Measurements from ENCODE around the gene PEDS1. TPM values are rescaled to one million over a fixed set of nuclear protein-coding genes. Genes with fewer than 3 reads are reported as not detected.

PEDS1 gene
- total and polyA plus RNA-seq, 2 experiments from 2014 or later = 53.9 to 55.7 TPM

- Histone ChIP-seq H3K4me3 (peak overlapping the region; percentile 82), H2AFZ (no peak overlapping the region), H3K79me2 (ENCODE audit: insufficient read depth) (peaks cover 72% of the 10 kb centered on the region), H4K20me1 (ENCODE audit: insufficient read depth) (no peaks in the 10 kb centered on the region), H3K27me3 (replicated peaks; ENCODE audit: insufficient read depth) (no peaks in the 10 kb centered on the region), H3K36me3 (ENCODE audit: low read depth) (no peaks in the 10 kb centered on the region), H3K9me3 (ENCODE audit: low read depth) (no peaks in the 10 kb centered on the region), H3K4me1 (ENCODE audit: insufficient read depth) (peaks cover 41% of the 10 kb centered on the region), H3F3A (ENCODE audit: insufficient read depth) (no peaks in the 10 kb centered on the region), H3K27ac (peak overlapping the region; percentile 61), H3K4me2 (ENCODE audit: unreplicated experiment) (peak overlapping the region; percentile 94), H3K9me2 (ENCODE audit: insufficient read depth) (no peaks in the 10 kb centered on the region), H3K9ac (peak overlapping the region; percentile 90)
- in situ Hi-C loops (cut with MboI) = no loop called here
- peak; percentile 47 for DNase-seq
- no peak for TF ChIP-seq EZH2 (IDR thresholded peaks at IDR 0.05; ENCODE audit: insufficient read depth, poor library complexity, severe bottlenecking)
- TF ChIP-seq EZH2phosphoT487 (IDR thresholded peaks at IDR 0.05; ENCODE audit: insufficient read depth, low read depth) = no peak
- WGBS, 2 experiments (ENCODE audit: low coverage in 1 of 2, low lambda C conversion rate in 2 of 2, missing lambda C conversion rate in 2 of 2) = 77 to 80% methylated on average over 8 to 10 of the region's 10 CpGs
Observed at GRCh38 chr20:50151034-50151743, 2.3 kb downstream of the PEDS1 start.

GRCh38 chr20:50149481-50150254 is 3.9 kb downstream of the PEDS1 start:
- H3K9me2 ChIP-seq (ENCODE audit: insufficient read depth) = no peaks in the 10 kb centered on the region
- H3K9me3 ChIP-seq (ENCODE audit: low read depth) = no peaks in the 10 kb centered on the region
- peaks cover 13% of the 10 kb centered on the region for H3F3A ChIP-seq (ENCODE audit: insufficient read depth)
- DNase-seq = no peak
- no peak overlapping the region for H3K4me3 ChIP-seq
- H3K79me2 ChIP-seq (ENCODE audit: insufficient read depth) = peaks cover 83% of the 10 kb centered on the region
- no peaks in the 10 kb centered on the region for H4K20me1 ChIP-seq (ENCODE audit: insufficient read depth)
- H3K4me2 ChIP-seq (ENCODE audit: unreplicated experiment) = no peak overlapping the region
- H2AFZ ChIP-seq = no peak overlapping the region
- H3K27me3 ChIP-seq (replicated peaks; ENCODE audit: insufficient read depth) = no peaks in the 10 kb centered on the region
- H3K27ac ChIP-seq = no peak overlapping the region
- in situ Hi-C loops (cut with MboI) = no loop called here
- TF ChIP-seq EZH2 (IDR thresholded peaks at IDR 0.05; ENCODE audit: insufficient read depth, poor library complexity, severe bottlenecking) = no peak
- TF ChIP-seq EZH2phosphoT487 (IDR thresholded peaks at IDR 0.05; ENCODE audit: insufficient read depth, low read depth) = no peak
- peaks cover 44% of the 10 kb centered on the region for H3K4me1 ChIP-seq (ENCODE audit: insufficient read depth)
- no peaks in the 10 kb centered on the region for H3K36me3 ChIP-seq (ENCODE audit: low read depth)
- H3K9ac ChIP-seq = no peak overlapping the region
- 81 to 84% methylated on average over 16 of the region's 16 CpGs for WGBS, 2 experiments (ENCODE audit: low coverage in 1 of 2, low lambda C conversion rate in 2 of 2, missing lambda C conversion rate in 2 of 2)

GRCh38 chr20:50146732-50147662 is 6.5 kb downstream of the PEDS1 start:
- Histone ChIP-seq H2AFZ (no peak overlapping the region), H3K9ac (peak overlapping the region; percentile 14; the same call in 1 of the 2 replicates), H3K36me3 (ENCODE audit: low read depth) (peaks cover 8% of the 10 kb centered on the region; the same call in 1 of the 2 replicates), H3K27ac (peak overlapping the region; percentile 23; the same call in 1 of the 2 replicates), H3K4me1 (ENCODE audit: insufficient read depth) (peaks cover 50% of the 10 kb centered on the region), H3K4me3 (no peak overlapping the region), H3K9me3 (ENCODE audit: low read depth) (no peaks in the 10 kb centered on the region), H3K79me2 (ENCODE audit: insufficient read depth) (peaks cover 88% of the 10 kb centered on the region), H3K4me2 (ENCODE audit: unreplicated experiment) (no peak overlapping the region), H3K9me2 (ENCODE audit: insufficient read depth) (no peaks in the 10 kb centered on the region), H4K20me1 (ENCODE audit: insufficient read depth) (no peaks in the 10 kb centered on the region), H3F3A (ENCODE audit: insufficient read depth) (peaks cover 27% of the 10 kb centered on the region), H3K27me3 (replicated peaks; ENCODE audit: insufficient read depth) (no peaks in the 10 kb centered on the region)
- DNase-seq = no peak
- WGBS, 2 experiments (ENCODE audit: low coverage in 1 of 2, low lambda C conversion rate in 2 of 2, missing lambda C conversion rate in 2 of 2) = 75 to 78% methylated on average over 17 of the region's 17 CpGs
- no peak for TF ChIP-seq EZH2phosphoT487 (IDR thresholded peaks at IDR 0.05; ENCODE audit: insufficient read depth, low read depth)
- no peak for TF ChIP-seq EZH2 (IDR thresholded peaks at IDR 0.05; ENCODE audit: insufficient read depth, poor library complexity, severe bottlenecking)
- in situ Hi-C loops (cut with MboI) = no loop called here

DNA sequence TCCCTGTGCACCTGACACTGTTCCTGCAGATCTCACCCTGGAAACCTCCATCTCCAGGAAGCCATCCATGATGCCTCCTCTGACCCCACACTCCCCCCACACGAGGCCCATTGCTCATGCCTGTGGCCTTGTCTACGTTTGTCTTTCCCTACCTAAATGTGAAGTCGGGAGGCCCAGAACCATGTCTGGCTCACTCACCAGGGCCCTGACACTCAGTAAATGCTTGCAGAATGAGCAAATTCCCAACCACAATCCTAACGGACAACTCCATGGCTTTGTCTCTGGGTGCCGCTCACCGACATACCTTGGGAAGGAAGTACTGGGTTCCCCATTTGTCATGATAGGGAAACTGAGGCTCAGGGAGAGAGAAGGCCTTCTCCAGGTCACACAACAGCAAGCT is 7.3 kb downstream of the PEDS1 start:
- Histone ChIP-seq H3K4me3 (no peak overlapping the region), H3K9me3 (ENCODE audit: low read depth) (no peaks in the 10 kb centered on the region), H3K79me2 (ENCODE audit: insufficient read depth) (peaks cover 88% of the 10 kb centered on the region), H3K9ac (no peak overlapping the region), H3F3A (ENCODE audit: insufficient read depth) (peaks cover 27% of the 10 kb centered on the region), H2AFZ (no peak overlapping the region), H3K4me1 (ENCODE audit: insufficient read depth) (peaks cover 47% of the 10 kb centered on the region), H4K20me1 (ENCODE audit: insufficient read depth) (no peaks in the 10 kb centered on the region), H3K4me2 (ENCODE audit: unreplicated experiment) (no peak overlapping the region), H3K36me3 (ENCODE audit: low read depth) (peaks cover 8% of the 10 kb centered on the region; the same call in 1 of the 2 replicates), H3K27ac (0 out of 2 replicates have a peak overlapping the region, but pooled peaks have one; percentile 94), H3K27me3 (replicated peaks; ENCODE audit: insufficient read depth) (no peaks in the 10 kb centered on the region), H3K9me2 (ENCODE audit: insufficient read depth) (no peaks in the 10 kb centered on the region)
- TF ChIP-seq EZH2phosphoT487 (IDR thresholded peaks at IDR 0.05; ENCODE audit: insufficient read depth, low read depth) = no peak
- no peak for TF ChIP-seq EZH2 (IDR thresholded peaks at IDR 0.05; ENCODE audit: insufficient read depth, poor library complexity, severe bottlenecking)
- DNase-seq = no peak
- in situ Hi-C loops (cut with MboI) = no loop called here
- 83 to 84% methylated on average over 6 of the region's 6 CpGs for WGBS, 2 experiments (ENCODE audit: low coverage in 1 of 2, low lambda C conversion rate in 2 of 2, missing lambda C conversion rate in 2 of 2)
